EL (cell line): ENCODE data around the gene LIG4.

Source experiments
- DNase-seq: peaks from one replicate; pipeline ENCODE4 v3.0.0-alpha.2; 2016

LIG4 gene

DNA sequence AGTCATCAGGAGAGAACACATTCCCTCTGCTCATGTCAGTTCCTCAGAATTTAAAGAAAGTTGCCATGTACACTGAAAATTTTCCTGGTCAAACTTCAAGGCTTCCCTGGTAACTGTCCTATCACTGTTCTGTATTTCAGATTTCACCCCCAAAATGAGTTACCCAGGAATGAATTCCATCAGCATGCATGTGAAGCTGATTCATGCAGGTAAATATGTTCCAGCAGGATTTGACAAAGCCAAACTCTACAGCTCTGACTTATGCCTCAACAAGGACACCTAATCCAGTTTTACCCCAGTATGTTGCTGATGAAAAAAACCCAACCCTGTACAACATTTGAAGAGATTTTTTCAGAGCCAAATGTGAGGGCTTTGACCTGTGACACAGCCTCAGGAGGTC, 21.5 kb downstream of the LIG4 start:
- no peak for DNase-seq

DNA sequence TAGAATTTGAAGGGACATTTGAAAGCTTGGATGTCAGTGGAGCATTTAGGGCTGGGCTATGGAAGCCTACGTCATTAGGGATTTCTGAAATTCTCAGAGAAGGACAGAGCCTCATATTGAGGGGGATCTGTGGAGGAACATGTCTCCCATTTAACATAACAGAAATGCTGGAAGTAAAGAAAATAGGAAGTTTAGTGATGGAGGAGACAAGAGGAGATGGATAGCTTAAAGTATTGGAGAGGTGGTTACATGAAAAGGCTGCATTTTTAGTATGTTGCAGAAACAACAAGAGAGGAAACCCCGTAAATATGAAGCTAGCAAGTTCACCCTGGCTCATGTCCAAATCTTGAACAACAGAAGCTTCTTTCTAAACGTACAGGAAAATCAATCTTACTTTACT, 24.4 kb downstream of the LIG4 start:
- DNase-seq = no peak

DNA sequence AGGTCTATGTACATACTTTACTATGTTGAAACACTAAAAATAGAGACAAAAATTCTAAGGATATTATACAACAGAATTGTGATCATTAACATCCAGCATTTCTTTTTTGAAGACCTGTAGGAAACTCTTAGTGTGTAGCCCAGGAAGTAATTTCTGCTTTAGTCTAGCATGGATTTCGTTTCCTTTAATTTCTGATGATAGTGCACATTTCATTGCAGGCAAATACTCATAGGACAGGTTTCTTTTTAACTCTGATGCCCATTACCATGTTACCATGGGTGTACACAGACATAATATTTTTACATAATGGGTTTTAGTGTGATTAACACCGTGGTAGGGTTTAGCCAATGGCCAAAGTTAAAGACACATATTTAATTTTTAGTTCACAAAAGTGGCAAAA, 27.1 kb downstream of the LIG4 start:
- no peak for DNase-seq

DNA sequence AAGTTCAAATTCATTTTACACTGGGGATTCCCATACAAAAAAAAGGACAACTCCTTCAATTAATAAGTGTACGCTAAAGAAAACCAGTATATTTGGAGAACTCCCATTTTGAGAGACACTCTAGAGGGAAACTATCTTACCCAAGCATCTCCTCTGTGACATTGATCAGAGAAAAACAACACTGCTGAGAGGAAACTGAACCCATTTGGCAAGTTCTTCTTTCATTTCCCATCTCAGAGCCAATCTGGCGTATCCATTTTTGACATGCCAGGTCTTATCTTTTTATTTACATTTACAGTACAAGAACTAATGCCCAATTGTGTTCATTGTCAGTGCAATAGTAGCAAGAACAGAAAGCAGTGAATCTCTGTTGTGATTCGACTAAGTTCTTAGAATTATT, 30.1 kb downstream of the LIG4 start:
- DNase-seq = no peak

DNA sequence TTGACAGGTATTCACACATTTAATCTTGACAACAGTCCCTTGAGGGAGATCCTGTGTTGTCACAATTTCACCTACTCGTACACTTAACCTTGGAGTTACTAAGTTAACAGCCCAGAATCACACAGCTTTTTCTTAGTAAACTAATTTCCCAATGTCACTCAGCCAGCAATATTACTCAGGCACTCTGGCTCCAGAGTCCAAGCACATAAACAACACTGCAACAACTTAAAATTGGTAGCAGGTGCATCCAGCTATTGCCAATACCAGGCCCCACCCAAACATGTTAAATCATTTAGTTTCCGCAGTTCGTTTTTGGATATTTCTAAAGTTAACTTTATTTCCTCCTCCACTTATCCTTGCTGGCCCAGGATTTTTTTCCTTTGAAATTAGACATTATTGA, 32.7 kb downstream of the LIG4 start:
- DNase-seq = no peak

DNA sequence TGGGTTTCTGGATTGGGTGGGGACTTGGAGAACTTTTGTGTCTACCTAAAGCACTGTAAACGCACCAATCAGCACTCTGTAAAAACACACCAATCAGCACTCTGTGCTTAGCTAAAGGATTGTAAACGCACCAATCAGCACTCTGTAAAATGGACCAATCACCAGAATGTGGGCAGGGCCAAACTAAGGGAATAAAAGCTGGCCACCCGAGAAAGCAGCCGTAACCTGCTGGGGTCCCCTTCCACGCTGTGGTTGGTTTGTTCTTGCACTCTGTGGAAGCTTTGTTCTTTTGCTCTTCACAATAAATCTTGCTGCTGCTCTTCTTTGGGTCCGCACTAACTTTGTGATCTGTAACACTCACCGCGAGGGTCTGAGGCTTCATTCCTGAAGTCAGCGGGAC, 37.3 kb downstream of the LIG4 start:
- no peak for DNase-seq

DNA sequence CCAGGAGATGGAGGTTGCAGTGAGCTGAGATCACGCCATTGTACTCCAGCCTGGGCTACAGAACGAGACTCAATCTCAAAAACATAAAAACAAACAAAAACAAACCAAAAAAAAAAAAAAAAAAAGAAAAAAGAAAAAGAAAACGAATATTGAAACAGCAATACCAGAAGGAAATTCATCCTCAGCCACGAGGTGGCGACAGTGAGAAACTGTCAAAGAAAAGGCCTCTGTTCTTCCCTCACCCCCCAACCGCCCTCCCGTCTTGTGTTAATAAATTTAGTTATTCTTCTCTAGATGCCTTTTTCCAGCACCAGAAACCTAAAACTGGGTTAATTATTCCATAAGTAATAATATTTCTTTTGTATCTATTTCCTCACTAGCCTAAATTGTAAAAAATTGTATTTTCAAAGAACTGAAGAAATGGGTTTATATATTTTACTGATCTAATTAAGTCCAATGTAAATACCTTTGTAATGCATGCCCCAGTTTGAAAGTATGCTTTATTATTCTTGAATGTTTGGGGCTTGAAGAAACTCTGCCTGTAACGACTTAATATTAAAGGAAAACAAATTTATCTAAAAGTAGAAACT, 38.6 kb downstream of the LIG4 start:
- DNase-seq = peak; percentile 28

DNA sequence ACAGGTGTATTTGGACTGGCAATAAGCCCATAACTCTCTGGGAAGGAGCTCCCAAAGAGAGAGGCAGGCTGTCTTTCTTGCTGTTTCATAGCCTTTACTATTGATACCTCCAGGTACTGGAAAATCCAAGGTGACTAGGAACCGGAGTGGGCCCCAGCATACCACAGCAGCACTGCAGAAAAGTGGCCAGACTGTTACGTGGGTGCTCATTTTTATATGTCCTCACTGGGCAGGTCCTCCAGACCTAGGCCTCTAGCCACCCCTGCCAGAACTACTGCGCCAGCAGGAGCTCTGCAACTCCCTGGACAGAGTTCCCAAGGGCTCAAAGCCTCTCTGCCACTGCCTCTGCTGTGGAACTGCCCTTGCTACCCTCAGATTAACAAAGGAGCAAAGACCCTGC, 46.4 kb downstream of the LIG4 start:
- DNase-seq = no peak

DNA sequence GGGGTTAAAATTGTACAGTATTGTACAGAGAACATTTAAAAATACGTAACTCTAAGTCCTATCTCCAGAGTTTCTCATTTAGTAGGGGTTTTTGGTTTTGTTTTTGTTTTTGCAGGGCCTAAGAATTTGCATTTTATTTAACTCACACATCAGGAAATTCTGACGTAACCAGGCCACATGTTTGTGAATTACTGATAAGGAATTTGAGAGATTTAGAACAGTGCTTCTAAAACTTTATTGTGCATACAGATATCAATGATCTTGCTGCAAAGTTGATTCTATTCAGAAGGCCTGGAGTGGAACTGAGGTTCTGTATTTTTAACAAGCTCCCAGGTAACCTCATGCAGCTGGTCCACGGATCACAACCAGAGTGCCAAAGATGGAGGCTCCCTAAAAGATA, 49.3 kb downstream of the LIG4 start:
- no peak for DNase-seq

DNA sequence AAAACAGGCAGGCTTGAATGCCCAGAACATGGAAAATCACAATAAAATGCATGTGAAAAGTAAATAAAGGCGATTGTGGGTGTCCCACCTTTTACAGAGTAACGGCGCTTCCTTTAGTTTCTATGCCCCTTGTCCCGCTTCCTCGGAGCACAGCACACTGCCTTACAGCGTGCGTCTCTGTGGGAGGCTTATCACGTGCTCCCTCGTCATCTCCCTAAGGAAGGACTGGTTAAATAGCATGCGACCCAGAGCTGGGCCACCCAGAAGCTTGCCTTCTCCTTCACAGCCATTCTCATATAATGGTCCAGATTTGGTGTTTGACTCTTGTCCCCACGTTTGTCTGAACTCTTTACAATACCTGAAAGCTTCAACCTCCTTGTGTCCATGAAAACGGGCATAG, 56.6 kb downstream of the LIG4 start:
- DNase-seq = no peak
